Measurements from ENCODE around the gene CXCL13.
"Not testable (repeated sequence)": the region's sequence is repeated elsewhere in the genome, so short reads cannot be mapped to it uniquely, and the experiment has no call there.

The CXCL13 gene

GRCh38 chr4:77613267-77613666 lies 7.6 kb downstream of the CXCL13 start:
- peak; percentile 16 for DNase-seq

- DNase-seq = no peak
These were observed 9.5 kb downstream of the CXCL13 start for GRCh38 chr4:77615153-77615552.

- DNase-seq = peak; percentile 36
These were observed 11.6 kb downstream of the CXCL13 start for GRCh38 chr4:77617203-77617602.

GRCh38 chr4:77618383-77619241 lies 13.0 kb downstream of the CXCL13 start:
- peak; percentile 65 for DNase-seq

GRCh38 chr4:77619408-77619807 lies 13.8 kb downstream of the CXCL13 start:
- no peak for DNase-seq

GRCh38 chr4:77621254-77621653 lies 15.6 kb downstream of the CXCL13 start:
- no peak for DNase-seq

- DNase-seq = no peak
These were observed 17.5 kb downstream of the CXCL13 start for GRCh38 chr4:77623091-77623490.

GRCh38 chr4:77624213-77624612 lies 18.6 kb downstream of the CXCL13 start:
- no peak for DNase-seq

- DNase-seq = no peak
These were observed 19.9 kb downstream of the CXCL13 start for GRCh38 chr4:77625485-77625884.

- no peak for DNase-seq
These were observed 24.3 kb downstream of the CXCL13 start for GRCh38 chr4:77629885-77630284.

GRCh38 chr4:77631276-77631675 lies 25.7 kb downstream of the CXCL13 start:
- no peak for DNase-seq

- no peak for DNase-seq
These were observed 28.6 kb downstream of the CXCL13 start for GRCh38 chr4:77634132-77634785.

- DNase-seq = no peak
These were observed 29.6 kb downstream of the CXCL13 start for GRCh38 chr4:77635246-77635645.

- no peak for DNase-seq
These were observed 30.3 kb downstream of the CXCL13 start for GRCh38 chr4:77635876-77636275.

GRCh38 chr4:77636902-77637301 lies 31.3 kb downstream of the CXCL13 start:
- DNase-seq = peak; percentile 82

GRCh38 chr4:77644069-77644468 lies 38.4 kb downstream of the CXCL13 start:
- DNase-seq = not testable (repeated sequence)

GRCh38 chr4:77650787-77651186 lies 45.2 kb downstream of the CXCL13 start:
- DNase-seq = no peak

- no peak for DNase-seq
These were observed 46.2 kb downstream of the CXCL13 start for GRCh38 chr4:77651820-77652219.

- no peak for DNase-seq
These were observed 46.7 kb downstream of the CXCL13 start for GRCh38 chr4:77652237-77652897.

GRCh38 chr4:77653162-77653758 lies 47.6 kb downstream of the CXCL13 start:
- DNase-seq = no peak

GRCh38 chr4:77660318-77660717 lies 54.7 kb downstream of the CXCL13 start:
- not testable (repeated sequence) for DNase-seq

Data from fibroblast of upper back skin (primary cell).